H1 (cell line): ENCODE measurements around the gene HECTD1. TPM values are rescaled to one million over a fixed set of nuclear protein-coding genes. Genes with fewer than 3 reads are reported as not detected.

Experiments
- HDAC6 ChIP-seq: IDR thresholded peaks from one replicate; pipeline ENCODE4 v1.7.1; 2012; ENCODE audit warnings: low read depth, mild to moderate bottlenecking, inconsistent platforms, low read length, moderate library complexity
- RXRA ChIP-seq: IDR thresholded peaks from 2 replicates; pipeline ENCODE4 v1.6.1; 2011; ENCODE audit warnings: low read depth, mild to moderate bottlenecking, low read length, moderate library complexity; ENCODE audit not compliant: insufficient read depth
- TAF7 ChIP-seq: optimal IDR thresholded peaks from 2 replicates; pipeline ENCODE3; 2011; ENCODE audit warnings: low read depth, mild to moderate bottlenecking, inconsistent platforms, low read length, moderate library complexity, borderline replicate concordance
- polyA plus RNA-seq, 7 experiments: library from polyadenylated mRNA; depleted of rRNA in 3 of 7; stranded (reverse) in 5 of 7; unstranded in 2 of 7; fragments of >200 nt in 5 of 7; fragments of 200-250 nt in 2 of 7; gene quantifications; 1 replicate in 5 of 7; 2 replicates in 1 of 7; 4 replicates in 1 of 7; pipeline versions ENCODE4 v1.2.1 to v1.2.3, GENCODE V29; 2011 to 2013; ENCODE audit warnings: missing spikeins in 2 of 7, mixed read lengths in 2 of 7
- total RNA-seq: library from RNA; stranded (reverse); fragmentation: NEBNext Ultra II Directional; extraction: Animal tissue kit (Norgen Biotek cat#: 25700); gene quantifications from 2 replicates; pipeline ENCODE4 v1.2.1, GENCODE V29; 2021
- TF ChIP-seq, protein P1 (sequence below): IDR thresholded peaks from 2 replicates; pipeline ENCODE4 v1.6.1; 2011; ENCODE audit warnings: low read length, improper control_type of control experiment

Gene HECTD1
- total and polyA plus RNA-seq, 2 of the 8 experiments (the other 6 are each of a cell fraction or from before 2014, with no cell fraction given): 44.7 to 105 TPM

- no peak for TF ChIP-seq TAF7
- no peak for TF ChIP-seq HDAC6
- TF ChIP-seq, protein P1, sequence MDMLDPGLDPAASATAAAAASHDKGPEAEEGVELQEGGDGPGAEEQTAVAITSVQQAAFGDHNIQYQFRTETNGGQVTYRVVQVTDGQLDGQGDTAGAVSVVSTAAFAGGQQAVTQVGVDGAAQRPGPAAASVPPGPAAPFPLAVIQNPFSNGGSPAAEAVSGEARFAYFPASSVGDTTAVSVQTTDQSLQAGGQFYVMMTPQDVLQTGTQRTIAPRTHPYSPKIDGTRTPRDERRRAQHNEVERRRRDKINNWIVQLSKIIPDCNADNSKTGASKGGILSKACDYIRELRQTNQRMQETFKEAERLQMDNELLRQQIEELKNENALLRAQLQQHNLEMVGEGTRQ: no peak
- no peak for TF ChIP-seq RXRA
- TF ChIP-seq, all 59 proteins: peak for 0
Measured at GRCh38 chr14:31255286-31255685, 47.7 kb upstream of the HECTD1 start (continued).
